HG03103 (cell line): ENCODE data around the gene KCNIP3.

ENCODE experiments used
- ATAC-seq: cut with Tn5 transposase; IDR thresholded peaks from one replicate; pipeline ENCODE4 v1.9.1; 2021; ENCODE audit warnings: low read depth; ENCODE audit not compliant: unreplicated experiment

The KCNIP3 gene

GRCh38 chr2:95311815-95312542, 14.8 kb downstream of the KCNIP3 start:
- no peak for ATAC-seq

- no peak for ATAC-seq
Observed at GRCh38 chr2:95312543-95313201, 15.5 kb downstream of the KCNIP3 start.

DNA sequence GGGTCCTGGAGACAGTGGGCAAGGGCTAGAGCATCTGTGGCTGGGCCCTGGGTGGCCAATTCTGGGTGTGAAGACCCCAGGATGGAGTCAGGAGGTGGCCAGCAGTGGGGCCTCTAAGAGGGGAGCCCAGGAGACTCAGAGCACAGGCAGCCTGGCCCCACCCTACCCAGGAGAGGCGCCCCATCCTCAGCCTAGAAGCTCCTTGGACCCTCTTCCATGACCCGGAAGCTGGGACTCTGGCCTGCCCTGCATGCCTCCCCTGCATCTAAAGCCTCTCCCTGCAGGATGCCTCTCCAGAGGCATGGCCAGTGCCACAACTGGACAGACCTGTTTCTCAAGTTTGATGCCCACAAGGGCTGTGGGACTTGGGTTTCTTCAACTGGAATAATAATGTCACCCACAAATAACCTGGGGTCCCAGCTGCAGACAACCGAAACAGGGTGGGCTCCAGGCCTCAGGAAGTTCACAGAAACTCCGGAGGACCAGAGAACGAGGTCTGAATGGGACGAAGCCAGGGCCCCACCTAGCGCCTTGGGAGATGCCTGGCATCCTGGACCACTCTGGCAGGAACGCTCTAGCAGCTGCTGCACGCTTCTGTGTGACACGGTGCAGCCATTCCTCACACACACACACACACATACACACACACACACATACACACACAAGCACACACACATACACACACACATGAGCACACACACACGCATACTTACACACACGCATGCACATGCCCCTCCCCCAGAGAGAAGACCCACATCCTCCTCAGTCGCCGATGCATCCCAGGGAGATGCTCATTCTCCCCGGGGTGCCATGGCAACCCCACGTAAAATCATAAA, 16.4 kb downstream of the KCNIP3 start:
- no peak for ATAC-seq

DNA sequence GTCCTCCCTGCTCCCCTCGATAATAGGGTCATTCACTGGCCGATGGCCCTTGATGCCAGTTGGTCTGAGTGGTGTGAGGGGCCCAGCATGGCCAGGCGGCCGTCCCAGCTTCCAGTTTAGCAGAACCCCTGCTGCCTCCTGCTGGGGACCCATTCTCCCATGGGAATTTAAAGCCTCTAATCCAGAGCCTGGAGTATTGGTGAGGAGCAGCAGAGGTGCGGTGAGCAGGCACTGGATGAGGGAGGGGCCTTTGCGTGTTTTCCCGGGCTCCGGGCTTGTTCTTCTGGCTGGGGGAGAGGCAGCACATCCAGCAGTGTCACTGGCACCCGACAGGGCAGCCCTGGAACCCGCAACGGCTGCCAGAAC, 17.4 kb downstream of the KCNIP3 start:
- ATAC-seq, result no peak

DNA sequence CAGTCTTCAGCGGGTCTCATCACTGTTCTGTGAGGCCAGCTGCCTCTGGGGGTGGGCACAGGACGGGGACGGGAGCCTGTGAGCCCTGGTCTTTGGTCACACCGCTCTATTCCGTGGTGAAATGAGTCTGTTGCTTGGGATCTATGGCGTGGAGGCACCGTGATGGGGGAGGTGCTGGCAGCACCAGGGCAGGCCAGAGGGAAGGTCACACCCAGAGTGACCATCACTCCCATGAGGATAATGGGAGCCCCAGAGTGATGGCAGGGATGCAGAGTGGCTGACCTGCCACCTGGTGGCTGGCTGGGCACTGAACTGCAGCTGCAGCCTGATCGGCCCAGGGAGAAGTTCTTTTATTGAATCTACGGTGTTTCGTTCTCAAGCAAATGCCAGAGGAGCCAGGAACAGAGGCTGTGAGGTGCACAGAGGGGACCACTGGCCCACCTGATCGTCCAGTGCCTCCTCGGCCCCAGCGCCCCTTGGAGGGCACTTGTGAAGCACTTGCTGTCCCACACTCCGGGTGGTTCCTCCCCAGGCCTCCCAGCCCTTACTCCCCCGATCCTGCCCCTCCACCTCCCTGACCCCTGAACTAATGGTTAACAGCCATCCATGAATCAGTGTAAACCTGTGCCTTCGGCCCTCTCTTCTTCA, 17.9 kb downstream of the KCNIP3 start:
- ATAC-seq, result no peak

DNA sequence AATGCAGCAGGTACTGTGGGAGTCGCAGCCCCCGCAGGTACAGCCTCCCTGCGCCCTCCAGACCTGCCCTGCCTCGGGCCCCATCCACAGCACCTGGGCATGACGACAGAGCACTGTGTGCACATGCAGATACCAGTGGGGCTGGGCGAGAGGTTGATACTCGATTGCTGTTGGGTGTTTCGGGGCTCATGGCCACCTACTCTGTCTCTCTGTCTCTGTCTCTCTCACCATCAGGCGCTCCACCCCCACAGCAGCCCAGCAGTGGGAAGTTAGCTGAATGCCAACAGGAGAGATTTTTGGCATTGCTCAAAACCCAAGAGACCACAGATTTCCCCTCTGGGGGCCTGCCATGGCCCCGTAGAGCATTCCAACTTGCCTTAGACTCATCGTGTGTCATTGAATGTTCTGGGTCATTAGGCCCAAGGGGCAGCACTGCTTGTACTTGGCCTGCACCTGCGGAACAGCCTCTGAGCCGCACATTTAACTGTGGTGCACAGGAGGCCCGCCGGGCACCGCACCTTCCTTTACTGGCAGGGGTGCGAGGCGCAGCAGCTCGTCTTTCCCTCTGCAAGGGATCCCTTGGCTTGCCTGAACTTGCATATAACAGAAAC, 18.8 kb downstream of the KCNIP3 start:
- no peak for ATAC-seq

- ATAC-seq, result no peak
Observed at GRCh38 chr2:95316466-95317122, 19.4 kb downstream of the KCNIP3 start.

GRCh38 chr2:95317123-95317500, 20.0 kb downstream of the KCNIP3 start:
- ATAC-seq, result no peak

GRCh38 chr2:95317665-95318425, 20.7 kb downstream of the KCNIP3 start:
- no peak for ATAC-seq

DNA sequence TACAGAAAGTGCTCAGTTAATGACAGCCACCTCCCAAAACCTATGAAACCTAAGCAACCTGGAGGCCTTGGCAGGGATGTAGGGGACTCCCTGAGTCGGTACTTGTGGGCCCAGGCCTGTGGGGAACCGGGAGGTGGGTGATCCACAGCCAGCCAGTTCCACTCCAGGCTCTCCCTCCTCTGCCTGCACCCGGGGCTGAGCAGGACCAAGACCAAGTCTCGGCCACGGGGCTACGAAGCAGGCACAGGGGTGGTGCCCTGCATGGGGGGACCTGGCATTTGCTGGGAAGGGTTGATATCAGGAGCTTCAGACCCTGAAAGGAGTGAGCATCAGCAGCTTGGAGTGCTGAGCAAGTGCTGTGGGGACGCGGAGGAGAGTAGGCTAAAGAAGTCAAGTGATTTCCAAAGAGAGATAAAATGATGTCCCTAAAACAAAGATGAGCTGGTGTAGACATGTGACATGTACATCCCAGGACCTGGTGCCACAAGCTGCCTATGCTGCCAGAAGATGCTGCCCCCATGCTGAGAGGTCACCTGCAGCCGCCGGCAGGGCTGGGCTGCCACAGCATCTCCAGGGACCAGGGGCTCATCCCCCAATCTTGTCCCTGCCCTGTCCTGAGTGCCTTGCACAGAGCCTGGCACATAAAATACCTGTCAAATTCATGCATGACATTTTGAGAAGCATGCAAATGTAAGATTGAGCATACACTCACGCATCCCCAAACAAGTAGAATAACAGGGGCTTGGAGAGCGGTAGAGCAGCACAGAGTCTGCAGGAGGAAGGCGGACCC, 21.5 kb downstream of the KCNIP3 start:
- ATAC-seq, result no peak

GRCh38 chr2:95319481-95320343, 22.6 kb downstream of the KCNIP3 start:
- no peak for ATAC-seq

- ATAC-seq, result no peak
Observed at GRCh38 chr2:95320344-95320712, 23.2 kb downstream of the KCNIP3 start.

DNA sequence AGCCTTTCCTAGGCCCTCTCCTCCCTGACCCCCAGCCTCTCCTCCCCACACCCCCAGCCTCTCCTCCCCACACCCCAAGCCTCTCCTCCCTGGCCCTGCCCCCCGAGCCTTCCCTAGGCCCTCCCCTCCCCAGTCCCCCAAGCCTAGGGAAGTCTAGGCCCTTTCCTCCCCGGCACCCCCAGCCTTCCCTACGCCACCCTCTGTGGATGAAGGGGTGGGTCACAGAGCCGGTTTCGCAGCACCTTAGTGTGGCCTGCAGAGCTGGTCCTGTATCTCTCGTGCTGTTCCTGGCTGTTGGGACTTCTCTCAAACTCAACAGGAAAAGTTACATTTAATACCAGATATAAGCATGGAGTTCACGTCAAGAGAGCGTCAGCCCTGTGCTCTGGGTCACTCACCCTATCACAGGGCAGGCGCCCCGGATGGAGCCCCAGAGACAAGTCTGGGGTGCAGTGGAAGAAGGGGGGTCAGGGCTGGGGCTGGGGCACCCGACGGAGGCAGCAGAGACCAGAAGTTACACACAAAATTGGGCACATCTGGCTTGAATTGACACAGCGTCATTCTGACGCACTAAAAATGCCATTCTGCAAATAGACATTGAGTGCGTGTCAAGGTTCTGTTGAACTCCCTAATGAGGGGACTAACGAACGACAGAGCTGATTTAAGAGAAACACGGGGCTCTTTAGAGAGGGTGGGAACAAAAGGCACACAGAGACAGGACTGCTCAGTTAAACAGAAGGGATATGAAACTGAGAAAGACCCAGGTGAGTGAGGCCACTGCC, 24.0 kb downstream of the KCNIP3 start:
- no peak for ATAC-seq

DNA sequence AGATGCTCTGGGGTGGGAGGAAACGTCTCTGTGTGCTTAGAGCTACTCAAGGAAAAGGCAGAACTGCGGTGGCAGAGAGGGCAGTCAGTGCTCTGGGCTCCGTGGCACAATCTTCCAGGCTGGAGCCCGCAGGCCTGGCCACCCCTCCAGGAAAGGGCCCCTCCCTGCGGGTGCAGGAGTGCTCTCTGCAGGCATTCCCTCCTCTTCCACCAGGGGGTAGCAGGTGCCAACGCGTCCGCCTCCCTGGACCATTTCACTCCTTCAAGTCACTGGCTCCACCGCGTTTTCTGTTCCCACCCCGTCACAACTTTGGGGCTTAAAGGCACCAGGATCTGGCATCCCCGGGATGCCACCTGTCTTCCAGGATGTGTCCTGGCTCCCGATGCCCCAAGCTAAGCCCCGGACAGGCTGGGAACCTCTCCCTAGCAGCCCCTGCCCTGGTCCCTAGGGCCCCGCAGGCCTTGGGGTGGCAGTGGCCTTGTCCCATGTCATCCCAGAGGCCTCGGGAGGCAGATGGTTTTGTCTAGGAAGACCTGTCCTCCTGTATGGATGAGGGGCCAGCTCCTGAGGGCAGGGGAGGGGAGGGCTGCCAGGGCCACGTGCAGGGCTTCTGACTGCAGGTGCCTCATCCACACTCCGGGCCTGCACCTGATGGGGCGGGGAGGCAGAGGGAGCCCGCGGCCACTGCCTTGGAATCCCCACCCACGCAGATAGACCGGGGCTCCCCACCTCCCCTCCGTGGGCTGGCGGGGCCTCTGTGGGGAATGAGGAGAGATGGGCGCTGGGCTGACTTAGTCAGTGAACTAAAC, 26.4 kb downstream of the KCNIP3 start:
- ATAC-seq, result no peak

GRCh38 chr2:95325026-95325425, 27.9 kb downstream of the KCNIP3 start:
- ATAC-seq, result no peak
